ENCODE data around the gene SAPCD2.

DNA sequence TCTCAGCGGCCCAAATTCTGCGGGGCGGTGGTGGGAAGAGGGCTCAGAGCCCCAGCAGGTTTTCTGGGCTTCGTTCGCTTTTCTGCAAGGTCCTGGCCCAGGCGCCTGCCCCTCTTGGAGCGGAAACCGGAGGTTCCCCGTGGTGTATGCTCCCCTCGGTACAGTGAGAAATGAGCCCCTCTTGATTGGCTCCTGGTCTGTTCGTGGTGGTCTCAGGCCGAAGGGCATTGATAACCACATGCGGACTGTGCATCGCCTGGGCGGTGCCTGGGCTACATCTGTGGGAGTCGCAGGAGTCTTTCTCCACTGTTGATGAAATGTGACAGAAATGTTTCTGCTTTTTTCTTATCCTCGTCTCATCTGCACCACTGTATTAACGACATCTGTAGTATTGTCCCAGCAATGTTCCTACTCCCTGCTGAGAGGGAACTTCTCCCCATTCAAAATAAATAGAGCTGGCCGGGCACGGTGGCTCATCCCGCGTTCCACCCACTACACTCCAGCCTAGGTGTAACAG lies 17.1 kb upstream of the SAPCD2 start:
- TF ChIP-seq CTCF (IDR thresholded peaks at IDR 0.05) (no peak), POLR2A (IDR thresholded peaks at IDR 0.05) (no peak)

All from uterus (tissue), 2 donors.